NCI-H1436 (cell line): ENCODE data around the gene GSN.

Experiments
- DNase-seq: peaks from one replicate; lab custom pipeline; 2025; lab: John Stamatoyannopoulos, UW

Gene GSN

DNA sequence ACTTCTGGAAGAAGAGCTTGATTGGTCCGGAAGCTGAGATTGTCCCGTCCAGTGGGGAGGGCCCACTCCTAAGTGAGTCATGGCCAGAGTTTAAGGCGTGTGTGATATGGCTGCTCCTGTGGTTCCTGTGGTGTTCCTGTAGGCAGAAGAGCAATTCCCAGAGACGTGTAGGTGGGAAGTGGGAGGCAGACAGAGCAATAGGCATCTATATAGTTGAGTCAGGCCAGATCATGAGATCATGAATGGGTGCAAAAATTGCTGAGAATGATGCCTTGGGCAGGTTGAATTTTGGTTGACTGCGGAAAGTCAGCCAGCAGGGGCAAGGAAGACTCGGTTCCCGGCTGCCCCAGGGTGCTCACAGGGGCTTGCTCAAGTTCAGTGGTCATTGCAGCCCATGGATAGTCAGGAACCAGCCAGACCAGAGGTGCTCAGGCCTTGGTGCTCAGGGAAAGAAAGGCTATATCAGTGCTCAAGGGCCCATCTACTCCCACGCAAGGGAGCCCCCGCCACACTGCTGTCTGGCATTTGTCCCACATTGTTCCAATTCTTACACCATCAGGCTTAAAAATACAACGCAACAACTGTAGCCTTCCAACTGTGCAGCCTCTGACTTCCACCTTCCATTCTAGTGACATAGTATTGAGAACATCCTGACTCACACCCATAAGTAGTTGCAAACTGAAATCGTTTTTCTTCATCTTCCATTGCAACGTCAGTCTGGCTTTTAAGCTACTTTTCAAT, 21.0 kb upstream of the GSN start:
- DNase-seq, result no peak

DNA sequence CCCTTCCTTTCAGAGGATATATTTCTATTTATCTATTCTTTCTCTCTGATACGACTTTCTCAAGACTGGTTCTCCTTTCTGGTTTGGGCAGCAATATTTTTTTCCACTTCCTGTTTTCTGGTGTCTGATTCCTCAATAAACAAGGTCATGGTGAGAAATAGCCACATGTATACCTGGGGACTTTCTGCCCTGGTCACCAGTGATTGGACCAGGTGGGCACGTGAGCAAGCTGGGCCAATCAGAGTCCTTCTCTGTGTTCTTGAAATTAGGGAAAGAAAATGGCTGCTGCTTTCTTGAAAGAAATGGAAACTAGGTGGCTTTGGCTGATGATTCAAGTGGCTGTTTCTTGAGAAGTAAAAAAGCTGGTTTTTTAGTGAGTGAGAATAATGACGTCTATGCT, 18.4 kb upstream of the GSN start:
- no peak for DNase-seq

- no peak for DNase-seq
These were observed 15.7 kb upstream of the GSN start for GRCh38 chr9:121252104-121252851.

DNA sequence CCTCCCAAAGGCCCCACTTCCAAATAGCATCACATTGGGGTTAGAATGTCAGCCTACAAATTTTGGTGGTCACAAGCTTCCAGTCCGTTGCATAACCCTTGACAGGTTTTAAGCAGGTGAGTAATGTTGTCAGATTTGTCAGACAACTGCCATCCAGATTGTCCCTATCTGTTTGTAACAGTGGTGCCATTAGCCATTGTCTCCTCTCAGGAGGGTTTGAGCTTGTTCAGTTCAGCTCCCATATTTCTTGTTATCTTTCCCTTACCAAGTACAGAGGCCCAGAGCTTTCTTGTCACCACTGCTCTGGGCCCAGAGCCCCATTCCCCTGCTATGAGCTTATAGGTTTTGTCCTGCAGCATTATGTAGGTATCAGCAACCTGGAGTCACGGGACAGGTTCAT, 14.8 kb upstream of the GSN start:
- no peak for DNase-seq

DNA sequence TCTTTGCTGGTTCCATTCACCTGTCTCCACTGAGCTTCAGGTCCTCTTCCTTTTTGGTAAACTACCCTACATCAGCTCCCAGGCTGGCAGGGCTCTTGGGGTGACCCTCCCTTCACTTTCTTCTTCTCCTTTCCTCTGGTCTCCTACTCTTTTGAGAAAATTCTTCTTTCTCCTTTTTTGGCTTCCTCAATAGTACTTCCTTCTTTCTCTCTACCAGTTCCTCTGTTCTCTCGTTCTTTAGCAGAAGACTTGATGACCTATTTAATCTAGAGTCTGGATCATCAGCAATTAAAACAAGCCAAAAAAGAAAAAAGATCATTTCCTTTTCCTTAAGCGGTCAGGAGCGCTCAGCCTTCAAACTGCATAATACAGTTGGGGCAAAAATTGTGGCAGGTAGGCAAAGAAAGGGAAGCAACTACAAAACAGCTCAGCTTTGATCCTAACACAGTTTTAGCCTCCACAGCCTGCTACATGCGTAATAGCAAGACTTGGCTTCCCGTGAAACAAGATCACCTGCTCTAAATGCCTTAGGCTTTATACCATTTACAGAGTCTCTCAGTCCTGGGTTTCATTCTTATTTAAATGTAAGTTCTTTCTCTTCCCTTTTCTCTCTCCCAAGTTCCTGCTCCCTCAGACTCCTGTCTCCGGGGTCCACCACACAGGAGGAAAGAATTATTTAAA, 14.0 kb upstream of the GSN start:
- DNase-seq, result no peak

DNA sequence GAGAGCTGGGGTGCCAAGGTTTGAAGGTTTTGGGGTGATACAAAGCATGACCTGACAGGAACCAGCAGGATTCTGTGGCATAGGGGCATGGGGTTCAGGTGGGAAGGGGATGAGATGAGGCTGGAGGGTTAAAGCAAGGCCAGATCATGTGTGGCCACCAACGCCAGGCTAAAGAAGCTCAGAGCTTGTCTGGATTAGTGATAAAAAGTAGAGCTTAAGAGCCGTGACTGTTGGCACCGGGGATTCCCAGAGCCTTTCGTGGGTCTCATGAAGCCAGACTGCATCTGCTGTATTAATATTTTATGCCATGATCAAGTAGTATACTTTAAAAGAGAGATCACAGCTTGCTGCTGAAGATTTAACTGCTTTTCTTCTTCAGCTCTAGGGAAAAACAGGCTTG, 8.5 kb upstream of the GSN start:
- no peak for DNase-seq

- DNase-seq, result no peak
These were observed 8.0 kb upstream of the GSN start for GRCh38 chr9:121259935-121260334.

- no peak for DNase-seq
These were observed 7.4 kb upstream of the GSN start for GRCh38 chr9:121260457-121261106.

GRCh38 chr9:121261107-121261460, 6.9 kb upstream of the GSN start:
- no peak for DNase-seq

GRCh38 chr9:121261755-121262154, 6.2 kb upstream of the GSN start:
- DNase-seq, result no peak

- DNase-seq, result no peak
These were observed 5.5 kb upstream of the GSN start for GRCh38 chr9:121262423-121262822.

DNA sequence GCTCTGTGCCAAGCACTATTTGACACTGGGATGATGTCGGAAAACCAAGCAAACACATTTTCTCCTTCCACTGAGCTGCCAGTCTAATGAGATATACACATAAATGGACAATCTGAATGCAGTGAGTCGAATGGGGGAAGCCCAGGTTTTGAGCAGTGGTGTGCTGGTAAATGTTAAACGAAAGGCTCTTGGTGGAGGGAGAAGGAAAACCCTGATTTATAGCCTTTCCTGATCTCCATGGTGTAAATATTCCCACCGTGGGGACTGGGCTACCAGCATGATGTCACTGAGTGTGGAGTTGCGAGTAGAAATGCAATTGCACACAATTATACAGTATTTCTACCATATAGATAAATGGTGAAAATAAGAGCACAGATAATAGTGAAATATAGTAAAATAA, 5.0 kb upstream of the GSN start:
- no peak for DNase-seq

- no peak for DNase-seq
These were observed 1.6 kb upstream of the GSN start for GRCh38 chr9:121266356-121266755.

DNA sequence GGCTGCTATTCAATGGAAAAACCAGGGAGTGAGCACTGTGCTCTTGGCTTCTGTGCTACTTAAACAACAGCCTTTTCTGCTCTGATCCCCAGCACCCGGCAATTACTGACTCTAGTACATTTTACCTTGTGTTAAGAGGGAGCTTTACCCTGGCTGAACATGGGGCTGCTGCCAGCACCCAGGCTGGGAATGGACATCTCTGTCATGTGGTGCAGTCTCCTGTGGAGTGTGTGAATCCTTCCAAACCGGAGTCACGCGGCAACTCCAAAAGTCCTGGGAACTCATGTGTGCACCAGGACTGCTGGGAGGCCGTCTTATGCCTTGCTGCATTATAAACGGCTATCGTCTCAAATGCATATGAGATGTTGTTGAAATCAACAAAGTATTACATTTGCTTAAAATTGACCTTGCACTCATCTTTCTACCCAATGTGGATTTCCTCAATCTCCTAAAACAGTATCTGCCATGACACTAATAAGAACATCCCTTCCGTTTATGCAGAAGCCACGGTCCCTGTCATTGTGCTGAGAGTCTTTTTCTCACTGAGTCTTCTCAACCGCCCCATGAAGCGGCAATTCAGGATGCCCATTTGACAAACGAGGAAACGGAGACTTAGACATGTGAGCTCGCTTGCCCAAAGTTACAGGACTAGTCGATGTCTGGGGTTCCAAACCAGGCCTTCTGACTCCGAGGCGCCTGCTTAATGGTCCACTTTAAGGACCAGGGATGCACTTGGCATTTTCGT, 884 bp upstream of the GSN start:
- no peak for DNase-seq

DNA sequence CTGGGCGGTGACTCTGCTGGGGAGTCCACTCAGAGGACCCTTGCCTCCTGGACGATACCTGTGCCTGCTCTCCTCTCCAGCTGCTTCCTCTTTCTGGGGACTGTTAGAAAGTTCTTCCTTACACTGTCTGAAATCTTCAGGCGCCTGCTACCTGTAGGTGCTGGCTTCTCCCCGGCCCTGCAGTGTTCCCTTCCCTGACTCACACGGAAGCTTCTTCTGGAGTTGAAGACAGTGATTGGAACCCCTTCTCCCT, 562 bp downstream of the GSN start:
- no peak for DNase-seq

- no peak for DNase-seq
These were observed 1.1 kb downstream of the GSN start for GRCh38 chr9:121268851-121269641.

- no peak for DNase-seq
These were observed 1.8 kb downstream of the GSN start for GRCh38 chr9:121269642-121270254.

DNA sequence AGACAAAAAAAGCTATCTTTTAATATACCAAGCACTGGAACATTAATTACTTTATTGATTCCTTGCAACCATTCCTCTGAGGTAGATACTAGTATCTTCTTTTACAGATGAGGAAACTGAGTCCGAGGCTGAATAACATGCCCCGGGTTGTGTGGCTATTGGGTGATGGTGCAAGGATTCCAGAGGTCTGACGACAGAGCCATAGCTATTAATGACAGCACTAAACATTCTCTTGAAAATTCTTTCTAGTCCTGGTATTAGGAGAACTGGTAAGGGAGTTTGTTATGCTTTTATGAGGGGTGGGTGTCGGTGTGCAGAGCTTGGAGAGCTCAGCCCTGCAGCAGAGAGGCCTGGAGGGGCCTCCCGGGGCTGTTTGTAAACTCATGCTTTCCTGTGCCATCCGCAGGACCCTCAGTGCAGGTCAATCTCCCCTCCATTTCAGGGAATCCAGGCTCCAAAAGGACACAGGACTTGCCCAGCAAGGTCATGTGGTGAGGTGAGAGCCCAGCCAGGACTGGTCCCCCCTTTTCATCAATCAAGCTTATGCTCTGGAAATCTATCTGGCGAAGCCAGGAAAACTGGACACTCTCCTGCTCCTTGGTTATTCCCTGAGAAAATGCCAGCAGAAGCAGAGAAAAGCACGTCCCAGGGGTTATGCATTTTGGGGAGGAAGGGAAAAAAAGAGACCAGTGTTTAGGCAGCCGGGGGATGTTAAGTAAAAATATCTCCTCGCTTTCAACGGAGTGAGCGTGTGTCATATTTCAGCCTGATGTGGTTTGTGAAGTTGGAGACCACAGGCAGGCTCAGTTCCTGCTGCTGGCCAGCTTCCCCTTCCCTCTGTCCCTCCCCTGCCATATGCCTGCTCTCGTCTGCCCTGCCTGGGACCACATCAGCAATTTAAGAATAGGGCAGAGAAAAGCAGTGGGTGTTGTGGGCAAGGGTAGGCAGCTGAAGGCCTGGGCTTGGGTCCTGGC, 3.7 kb downstream of the GSN start:
- no peak for DNase-seq

DNA sequence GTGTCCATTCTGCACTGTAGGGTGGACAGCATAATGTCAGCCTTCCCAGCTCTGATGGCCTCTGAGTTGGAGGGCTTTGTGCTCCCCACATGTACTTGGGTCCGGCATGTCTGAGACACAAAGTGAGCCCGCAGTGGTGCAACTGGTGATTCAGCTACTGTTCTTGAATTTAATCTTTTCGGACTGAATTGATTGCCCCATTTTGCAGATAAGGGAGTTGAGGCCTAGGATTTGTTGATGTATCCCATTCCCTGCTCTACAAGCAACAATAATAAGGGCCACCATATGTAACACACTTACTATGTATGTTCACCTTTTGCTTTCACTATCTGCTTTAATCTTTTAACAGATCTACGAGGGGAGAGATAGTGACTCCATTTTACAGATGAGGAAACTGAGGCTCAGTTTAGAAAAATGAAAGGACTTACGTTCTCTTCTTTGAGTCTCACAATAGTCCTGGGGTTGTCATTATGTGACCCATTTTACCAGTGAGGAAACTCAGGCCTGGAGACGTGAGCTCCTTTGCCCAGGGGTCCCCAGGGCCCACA, 4.5 kb downstream of the GSN start:
- no peak for DNase-seq
